HCT116 (cell line): Measurements from ENCODE around the gene GARNL3. TPM values are rescaled to one million over a fixed set of nuclear protein-coding genes. Genes with fewer than 3 reads are reported as not detected.

Source experiments
- ATAC-seq: fragments of 200-7000 bp; cut with Tn5 transposase; 2 replicates; pipeline ENCODE4 v1.9.1; 2020; ENCODE audit warnings: mild to moderate bottlenecking, moderate library complexity
- BruUV-seq: library from RNA; stranded (reverse); fragments of 400-500 nt; replicated peaks from 2 replicates; lab custom pipeline; 2021; lab: Mats Ljungman, UMichigan
- CTCF ChIA-PET: fragments of 300-600 bp; sonication (Branson Sonifier 250); formaldehyde crosslinking; loops from one replicate; lab custom pipeline; 2021; ENCODE audit warnings: antibody characterized with exemption; lab: Charles Lee
- POLR2A ChIA-PET: fragments of 300-600, 350-600 bp; sonication (Branson Sonifier 250); formaldehyde crosslinking; loops from one replicate; lab custom pipeline; 2021; ENCODE audit warnings: antibody characterized with exemption; lab: Charles Lee
- RAD21 ChIA-PET, 2 experiments: fragments of 300-600 bp; sonication (Branson Sonifier 250); formaldehyde crosslinking; loops; one replicate each; lab custom pipeline; 2023; ENCODE audit warnings: low total read pairs in 2 of 2; ENCODE audit not compliant: uncharacterized antibody in 2 of 2, unreplicated experiment in 2 of 2, low non-redundant PET in 1 of 2; lab: Charles Lee
- DNase-seq: peaks from one replicate; pipeline ENCODE4 v3.0.0-alpha.2; 2010; ENCODE audit warnings: low read depth, low spot score
- H2AFZ ChIP-seq: fragments of 200-600 bp; shearing (Covaris generic), sonication (generic); 2 replicates; pipeline ENCODE4 v1.6.1; 2017; ENCODE audit warnings: low read depth, mixed run types, mixed read lengths, antibody characterized with exemption, low read length; ENCODE audit not compliant: poor library complexity, severe bottlenecking
- H3K27ac ChIP-seq: 2 replicates; pipeline ENCODE4 v1.5.1; 2012; ENCODE audit warnings: low read depth, low read length
- H3K27me3 ChIP-seq: fragments of 200-600 bp; sonication (generic); 2 replicates; pipeline ENCODE4 v1.6.1; 2016; ENCODE audit warnings: mixed run types, low read length, mixed read lengths; ENCODE audit not compliant: insufficient read depth
- H3K36me3 ChIP-seq, 2 experiments: fragments of 200-500 bp in 1 of 2; fragments of 200-600 bp in 1 of 2; sonication (Bioruptor generic) in 1 of 2; sonication (generic) in 1 of 2; 2 replicates each; pipeline versions ENCODE4 v1.5.1 to v1.6.1; 2014 to 2016; ENCODE audit warnings: low read length in 2 of 2, inconsistent platforms in 1 of 2, mixed read lengths in 1 of 2, mixed run types in 1 of 2; ENCODE audit not compliant: insufficient read depth in 2 of 2, control insufficient read depth in 1 of 2
- H3K4me1 ChIP-seq, 2 experiments: fragments of 200-600 bp in 1 of 2; sonication (generic) in 1 of 2; 2 replicates each; pipeline versions ENCODE4 v1.5.1 to v1.6.1; 2012 to 2017; ENCODE audit warnings: low read length in 2 of 2, inconsistent platforms in 1 of 2, mild to moderate bottlenecking in 1 of 2, mixed read lengths in 1 of 2, mixed run types in 1 of 2, moderate library complexity in 1 of 2; ENCODE audit not compliant: insufficient read depth in 2 of 2, control insufficient read depth in 1 of 2
- H3K4me2 ChIP-seq: fragments of 200-600 bp; sonication (generic); 2 replicates; pipeline ENCODE4 v1.6.1; 2017; ENCODE audit warnings: mixed run types, low read length, mixed read lengths
- H3K4me3 ChIP-seq, 2 experiments: fragments of 200-600 bp in 1 of 2; sonication (generic) in 1 of 2; replicated peaks in 1 of 2; 2 replicates each; pipeline ENCODE4 v1.5.1; 2011 to 2016; ENCODE audit warnings: low read length in 2 of 2, control low read depth in 1 of 2, low read depth in 1 of 2, mild to moderate bottlenecking in 1 of 2, mixed read lengths in 1 of 2, mixed run types in 1 of 2
- H3K79me2 ChIP-seq: fragments of 200-600 bp; sonication (generic); 2 replicates; pipeline ENCODE4 v1.6.1; 2017; ENCODE audit warnings: mild to moderate bottlenecking, mixed run types, low read length, moderate library complexity, mixed read lengths; ENCODE audit not compliant: insufficient read depth
- H3K9ac ChIP-seq: fragments of 200-600 bp; sonication (generic); 2 replicates; pipeline ENCODE4 v1.6.1; 2016; ENCODE audit warnings: low read length, mixed read lengths
- H3K9me2 ChIP-seq: fragments of 200-600 bp; sonication (generic), shearing (Covaris generic); 2 replicates; pipeline ENCODE4 v1.6.1; 2017; ENCODE audit warnings: mixed run types, mild to moderate bottlenecking, moderate library complexity; ENCODE audit not compliant: insufficient read depth
- H3K9me3 ChIP-seq, 2 experiments: fragments of 200-500 bp in 1 of 2; fragments of 200-600 bp in 1 of 2; sonication (Bioruptor generic) in 1 of 2; sonication (generic) in 1 of 2; 2 replicates each; pipeline ENCODE4 v1.6.1; 2014 to 2017; ENCODE audit warnings: low read length in 2 of 2, mixed read lengths in 2 of 2, inconsistent platforms in 1 of 2, low read depth in 1 of 2, mild to moderate bottlenecking in 1 of 2, mixed run types in 1 of 2, moderate library complexity in 1 of 2; ENCODE audit not compliant: control insufficient read depth in 1 of 2, insufficient read depth in 1 of 2
- H4K20me1 ChIP-seq: fragments of 200-600 bp; sonication (generic), shearing (Covaris generic); 2 replicates; pipeline ENCODE4 v1.6.1; 2017; ENCODE audit warnings: mixed run types, mild to moderate bottlenecking, moderate library complexity; ENCODE audit not compliant: insufficient read depth
- CTCF ChIP-seq, 3 experiments: fragments of 200-600 bp in 1 of 3; sonication (generic) in 1 of 3; IDR thresholded peaks in 2 of 3; conservative IDR thresholded peaks in 1 of 3; 2 replicates each; pipeline ENCODE4 v1.5.1; 2012 to 2017; ENCODE audit warnings: low read depth in 2 of 3, low read length in 2 of 3, antibody characterized with exemption in 1 of 3, borderline replicate concordance in 1 of 3, control low read depth in 1 of 3, mild to moderate bottlenecking in 1 of 3, mixed read lengths in 1 of 3, mixed run types in 1 of 3, moderate library complexity in 1 of 3; ENCODE audit not compliant: insufficient read depth in 1 of 3
- EGR1 ChIP-seq: IDR thresholded peaks from 2 replicates; pipeline ENCODE4 v1.6.1; 2012; ENCODE audit warnings: low read depth
- ELF1 ChIP-seq: IDR thresholded peaks from 2 replicates; pipeline ENCODE4 v1.6.1; 2012; ENCODE audit warnings: low read depth, borderline replicate concordance
- EZH2phosphoT487 ChIP-seq: fragments of 200-600 bp; IDR thresholded peaks from 2 replicates; pipeline ENCODE4 v1.6.1; 2018; ENCODE audit warnings: antibody characterized with exemption, borderline replicate concordance
- FOSL1 ChIP-seq: IDR thresholded peaks from 2 replicates; pipeline ENCODE4 v1.6.1; 2012; ENCODE audit warnings: low read depth
- JUND ChIP-seq: IDR thresholded peaks from 2 replicates; pipeline ENCODE4 v1.6.1; 2012
- POLR2A ChIP-seq: IDR thresholded peaks from 2 replicates; pipeline ENCODE4 v1.7.0; 2011; ENCODE audit warnings: borderline replicate concordance; ENCODE audit not compliant: insufficient read depth, insufficient read length; ENCODE audit errors: extremely low read depth
- POLR2AphosphoS5 ChIP-seq: IDR thresholded peaks from 2 replicates; pipeline ENCODE4 v1.6.1; 2011; ENCODE audit warnings: mild to moderate bottlenecking, low read depth, low read length, moderate library complexity
- SP1 ChIP-seq: IDR thresholded peaks from 2 replicates; pipeline ENCODE4 v1.6.1; 2012; ENCODE audit warnings: low read depth
- SRF ChIP-seq: IDR thresholded peaks from 2 replicates; pipeline ENCODE4 v1.6.1; 2012; ENCODE audit warnings: low read depth
- YY1 ChIP-seq: IDR thresholded peaks from 2 replicates; pipeline ENCODE4 v1.6.1; 2011; ENCODE audit warnings: low read length, low read depth, moderate library complexity, mild to moderate bottlenecking; ENCODE audit not compliant: insufficient replicate concordance; ENCODE audit errors: extremely low read depth
- intact Hi-C: fragments of 100-400 bp; cut with micrococcal nuclease; formaldehyde crosslinking; loops from 2 replicates; pipeline ENCODE4 v1.10.0; 2022
- total RNA-seq: library from RNA; stranded (reverse); gene quantifications from one replicate; pipeline ENCODE4 v1.2.1, GENCODE V29; 2021; ENCODE audit not compliant: unreplicated experiment
- TF ChIP-seq, protein P1 (sequence below): IDR thresholded peaks from 2 replicates; pipeline ENCODE4 v1.6.1; 2011; ENCODE audit warnings: mild to moderate bottlenecking, low read length, moderate library complexity; ENCODE audit not compliant: insufficient replicate concordance; ENCODE audit errors: extremely low read depth

The GARNL3 gene
- total RNA-seq, 1 experiment from 2014 or later, result 8.8 TPM

DNA sequence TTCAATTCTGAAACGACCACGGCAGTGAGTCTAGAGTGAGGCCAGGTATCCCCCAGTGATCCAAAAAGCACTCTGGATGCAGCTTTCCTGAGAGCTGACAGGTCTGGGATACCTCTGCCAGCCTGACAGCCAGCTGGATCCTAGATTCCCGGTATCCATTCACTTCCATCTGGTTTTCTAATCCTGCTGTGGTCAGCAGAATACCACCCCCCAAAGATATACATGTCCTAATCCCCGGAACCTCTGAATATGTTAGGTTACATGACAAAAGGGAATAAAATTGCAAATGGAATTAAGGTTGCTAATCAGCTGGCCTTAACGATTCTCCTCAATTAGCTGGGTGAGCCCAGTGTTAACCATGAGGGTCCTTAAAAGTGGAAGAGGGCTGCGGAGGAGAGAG lies 158.2 kb downstream of the GARNL3 start:
- ChIA-PET CTCF (no interaction called here), RAD21 (no interaction called here), POLR2A (interaction anchor here (2.0 kb wide), 1 partner anchor 13 kb away, joined by 5 read pairs; no protein-coding TSS in a partner anchor)
- Histone ChIP-seq H3K36me3 (no peaks in the 10 kb centered on the region), H3K9me3 (no peaks in the 10 kb centered on the region), H3K9ac (peak overlapping the region; percentile 86), H3K4me2 (peak overlapping the region; percentile 97), H4K20me1 (no peaks in the 10 kb centered on the region), H3K27ac (no peak overlapping the region), H3K27me3 (no peaks in the 10 kb centered on the region), H3K9me2 (no peaks in the 10 kb centered on the region), H3K4me3 (peak overlapping the region; percentile 98 to 99), H3K79me2 (peaks cover 39% of the 10 kb centered on the region), H2AFZ (no peak overlapping the region), H3K4me1 (peaks cover 3 to 39% of the 10 kb centered on the region in 2 experiments; a peak in 3 of 4 replicates)
- ATAC-seq (no peak), DNase-seq (no peak)
- intact Hi-C loops, result no loop called here
- no TSS peak for BruUV-seq
- TF ChIP-seq, protein P1, sequence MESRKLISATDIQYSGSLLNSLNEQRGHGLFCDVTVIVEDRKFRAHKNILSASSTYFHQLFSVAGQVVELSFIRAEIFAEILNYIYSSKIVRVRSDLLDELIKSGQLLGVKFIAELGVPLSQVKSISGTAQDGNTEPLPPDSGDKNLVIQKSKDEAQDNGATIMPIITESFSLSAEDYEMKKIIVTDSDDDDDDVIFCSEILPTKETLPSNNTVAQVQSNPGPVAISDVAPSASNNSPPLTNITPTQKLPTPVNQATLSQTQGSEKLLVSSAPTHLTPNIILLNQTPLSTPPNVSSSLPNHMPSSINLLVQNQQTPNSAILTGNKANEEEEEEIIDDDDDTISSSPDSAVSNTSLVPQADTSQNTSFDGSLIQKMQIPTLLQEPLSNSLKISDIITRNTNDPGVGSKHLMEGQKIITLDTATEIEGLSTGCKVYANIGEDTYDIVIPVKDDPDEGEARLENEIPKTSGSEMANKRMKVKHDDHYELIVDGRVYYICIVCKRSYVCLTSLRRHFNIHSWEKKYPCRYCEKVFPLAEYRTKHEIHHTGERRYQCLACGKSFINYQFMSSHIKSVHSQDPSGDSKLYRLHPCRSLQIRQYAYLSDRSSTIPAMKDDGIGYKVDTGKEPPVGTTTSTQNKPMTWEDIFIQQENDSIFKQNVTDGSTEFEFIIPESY, result no peak
- TF ChIP-seq EGR1 (no peak), SRF (no peak), YY1 (no peak), FOSL1 (no peak), ELF1 (no peak), POLR2A (no peak), SP1 (no peak), CTCF (IDR thresholded peaks at IDR 0.05 in 2 of 3, conservative IDR thresholded peaks at IDR 0.05 in 1 of 3; ENCODE audit: borderline replicate concordance in 1 of 3, insufficient read depth in 1 of 3, low read depth in 2 of 3, low read length in 2 of 3) (no peak), JUND (no peak), POLR2AphosphoS5 (no peak), EZH2phosphoT487 (no peak)
- TF ChIP-seq, all 23 proteins: peak for 0
